ENCODE results near the gene FBLIM1.

FBLIM1 gene

DNA sequence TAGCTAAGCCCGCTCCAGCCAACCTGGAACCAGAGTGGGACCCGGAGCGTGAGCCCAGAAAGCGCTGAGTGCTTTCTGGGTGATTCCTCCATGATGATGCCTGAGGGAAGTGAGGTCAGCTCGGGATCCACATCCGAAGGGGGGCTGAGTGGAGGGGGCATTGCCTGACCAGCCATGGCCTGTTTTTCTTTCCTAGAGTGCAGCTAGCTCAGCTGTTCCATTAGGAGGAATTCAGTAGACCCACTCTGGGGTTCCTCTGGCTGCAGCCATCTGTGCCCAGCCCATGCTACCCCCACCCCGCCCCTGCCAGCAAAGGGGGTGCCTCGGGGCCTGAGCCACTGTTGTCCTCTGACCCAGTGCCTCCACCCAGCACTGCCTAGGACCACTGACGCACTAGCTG, 32.1 kb upstream of the FBLIM1 start:
- H2AFZ ChIP-seq (ENCODE audit: low read depth, low read length, severe bottlenecking): no peak overlapping the region
- no peaks in the 10 kb centered on the region for H3K27me3 ChIP-seq (ENCODE audit: low read length)
- H3K9me2 ChIP-seq (replicated peaks; ENCODE audit: insufficient read depth, low read length): no peaks in the 10 kb centered on the region
- no peak for TF ChIP-seq EZH2phosphoT487 (conservative IDR thresholded peaks at IDR 0.05; ENCODE audit: low read length)
- TF ChIP-seq CTCF (IDR thresholded peaks at IDR 0.05; ENCODE audit: insufficient read depth, low read length, poor library complexity, severe bottlenecking): no peak
- no peaks in the 10 kb centered on the region for H3F3A ChIP-seq (ENCODE audit: insufficient read depth)
- no peaks in the 10 kb centered on the region for H4K20me1 ChIP-seq (ENCODE audit: low read depth, low read length)
- H3K9me3 ChIP-seq (ENCODE audit: insufficient read depth, low read length): no peaks in the 10 kb centered on the region
- no peak overlapping the region for H3K27ac ChIP-seq (ENCODE audit: low read depth, low read length)
- H3K9ac ChIP-seq (ENCODE audit: low read length): no peak overlapping the region
- H3K79me2 ChIP-seq (ENCODE audit: insufficient read depth, low read length): no peaks in the 10 kb centered on the region
- H3K36me3 ChIP-seq (ENCODE audit: low read length): no peaks in the 10 kb centered on the region
- H3K4me3 ChIP-seq (ENCODE audit: insufficient read depth, low read length, poor library complexity, severe bottlenecking): no peak overlapping the region
- H3K4me2 ChIP-seq (ENCODE audit: low read depth, low read length, poor library complexity, severe bottlenecking): no peak overlapping the region

GRCh38 chr1:15727021-15727420, 31.6 kb upstream of the FBLIM1 start:
- no peaks in the 10 kb centered on the region for H3K27me3 ChIP-seq (ENCODE audit: low read length)
- H3K79me2 ChIP-seq (ENCODE audit: insufficient read depth, low read length): no peaks in the 10 kb centered on the region
- no peak for TF ChIP-seq CTCF (IDR thresholded peaks at IDR 0.05; ENCODE audit: insufficient read depth, low read length, poor library complexity, severe bottlenecking)
- H3K27ac ChIP-seq (ENCODE audit: low read depth, low read length): no peak overlapping the region
- H2AFZ ChIP-seq (ENCODE audit: low read depth, low read length, severe bottlenecking): no peak overlapping the region
- H4K20me1 ChIP-seq (ENCODE audit: low read depth, low read length): no peaks in the 10 kb centered on the region
- no peak overlapping the region for H3K9ac ChIP-seq (ENCODE audit: low read length)
- H3K9me2 ChIP-seq (replicated peaks; ENCODE audit: insufficient read depth, low read length): no peaks in the 10 kb centered on the region
- no peaks in the 10 kb centered on the region for H3K36me3 ChIP-seq (ENCODE audit: low read length)
- H3K4me2 ChIP-seq (ENCODE audit: low read depth, low read length, poor library complexity, severe bottlenecking): no peak overlapping the region
- H3K4me3 ChIP-seq (ENCODE audit: insufficient read depth, low read length, poor library complexity, severe bottlenecking): no peak overlapping the region
- no peaks in the 10 kb centered on the region for H3K9me3 ChIP-seq (ENCODE audit: insufficient read depth, low read length)
- H3F3A ChIP-seq (ENCODE audit: insufficient read depth): no peaks in the 10 kb centered on the region

GRCh38 chr1:15727424-15727823, 31.2 kb upstream of the FBLIM1 start:
- TF ChIP-seq CTCF (IDR thresholded peaks at IDR 0.05; ENCODE audit: insufficient read depth, low read length, poor library complexity, severe bottlenecking) (no peak), EZH2phosphoT487 (conservative IDR thresholded peaks at IDR 0.05; ENCODE audit: low read length) (no peak)
- Histone ChIP-seq H3K4me2 (ENCODE audit: low read depth, low read length, poor library complexity, severe bottlenecking) (no peak overlapping the region), H2AFZ (ENCODE audit: low read depth, low read length, severe bottlenecking) (no peak overlapping the region)

More at GRCh38 chr1:15727424-15727823, 31.2 kb upstream of the FBLIM1 start:
- H3K9ac ChIP-seq (ENCODE audit: low read length): no peak overlapping the region
- no peaks in the 10 kb centered on the region for H3F3A ChIP-seq (ENCODE audit: insufficient read depth)
- no peaks in the 10 kb centered on the region for H3K9me3 ChIP-seq (ENCODE audit: insufficient read depth, low read length)
- H3K27me3 ChIP-seq (ENCODE audit: low read length): no peaks in the 10 kb centered on the region
- H3K27ac ChIP-seq (ENCODE audit: low read depth, low read length): no peak overlapping the region
- no peaks in the 10 kb centered on the region for H3K36me3 ChIP-seq (ENCODE audit: low read length)
- H3K79me2 ChIP-seq (ENCODE audit: insufficient read depth, low read length): no peaks in the 10 kb centered on the region
- no peaks in the 10 kb centered on the region for H4K20me1 ChIP-seq (ENCODE audit: low read depth, low read length)
- H3K9me2 ChIP-seq (replicated peaks; ENCODE audit: insufficient read depth, low read length): no peaks in the 10 kb centered on the region
- H3K4me3 ChIP-seq (ENCODE audit: insufficient read depth, low read length, poor library complexity, severe bottlenecking): no peak overlapping the region

All from SU-DHL-6 (cell line).